VCaP (cell line): ENCODE results near the gene KAZN.
"Not testable (repeated sequence)": the region's sequence is repeated elsewhere in the genome, so short reads cannot be mapped to it uniquely, and the experiment has no call there.

Experiments used
- H3K27ac ChIP-seq: fragments of 450-650 bp; 2 replicates; pipeline ENCODE4 v1.5.1; 2017
- TF ChIP-seq, protein P1 (sequence below): fragments of 450-650 bp; conservative IDR thresholded peaks from 2 replicates; pipeline ENCODE4 v1.5.1; 2017; ENCODE audit warnings: mild to moderate bottlenecking, moderate library complexity

Gene KAZN

DNA sequence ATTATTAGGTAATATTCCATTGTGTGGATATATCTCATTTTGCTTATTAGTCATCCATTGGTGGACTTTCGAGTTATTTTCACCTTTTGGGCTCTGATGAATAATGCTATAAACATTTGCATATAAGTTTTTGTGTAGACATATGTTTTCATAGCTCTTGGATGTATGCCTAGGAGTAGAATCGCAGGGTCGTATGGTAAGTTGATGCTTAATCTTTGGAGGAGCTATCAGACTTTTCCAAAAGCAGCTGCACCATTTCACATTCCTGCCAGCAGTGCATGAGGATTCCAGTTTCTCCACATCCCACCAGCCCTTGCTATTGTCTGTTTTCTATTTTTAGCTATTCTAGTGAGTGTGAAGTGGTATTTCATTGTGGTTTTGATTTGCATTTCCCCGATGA lies 434.8 kb downstream of the KAZN start:
- TF ChIP-seq, protein P1, sequence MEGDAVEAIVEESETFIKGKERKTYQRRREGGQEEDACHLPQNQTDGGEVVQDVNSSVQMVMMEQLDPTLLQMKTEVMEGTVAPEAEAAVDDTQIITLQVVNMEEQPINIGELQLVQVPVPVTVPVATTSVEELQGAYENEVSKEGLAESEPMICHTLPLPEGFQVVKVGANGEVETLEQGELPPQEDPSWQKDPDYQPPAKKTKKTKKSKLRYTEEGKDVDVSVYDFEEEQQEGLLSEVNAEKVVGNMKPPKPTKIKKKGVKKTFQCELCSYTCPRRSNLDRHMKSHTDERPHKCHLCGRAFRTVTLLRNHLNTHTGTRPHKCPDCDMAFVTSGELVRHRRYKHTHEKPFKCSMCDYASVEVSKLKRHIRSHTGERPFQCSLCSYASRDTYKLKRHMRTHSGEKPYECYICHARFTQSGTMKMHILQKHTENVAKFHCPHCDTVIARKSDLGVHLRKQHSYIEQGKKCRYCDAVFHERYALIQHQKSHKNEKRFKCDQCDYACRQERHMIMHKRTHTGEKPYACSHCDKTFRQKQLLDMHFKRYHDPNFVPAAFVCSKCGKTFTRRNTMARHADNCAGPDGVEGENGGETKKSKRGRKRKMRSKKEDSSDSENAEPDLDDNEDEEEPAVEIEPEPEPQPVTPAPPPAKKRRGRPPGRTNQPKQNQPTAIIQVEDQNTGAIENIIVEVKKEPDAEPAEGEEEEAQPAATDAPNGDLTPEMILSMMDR: no peak
- no peak overlapping the region for H3K27ac ChIP-seq

DNA sequence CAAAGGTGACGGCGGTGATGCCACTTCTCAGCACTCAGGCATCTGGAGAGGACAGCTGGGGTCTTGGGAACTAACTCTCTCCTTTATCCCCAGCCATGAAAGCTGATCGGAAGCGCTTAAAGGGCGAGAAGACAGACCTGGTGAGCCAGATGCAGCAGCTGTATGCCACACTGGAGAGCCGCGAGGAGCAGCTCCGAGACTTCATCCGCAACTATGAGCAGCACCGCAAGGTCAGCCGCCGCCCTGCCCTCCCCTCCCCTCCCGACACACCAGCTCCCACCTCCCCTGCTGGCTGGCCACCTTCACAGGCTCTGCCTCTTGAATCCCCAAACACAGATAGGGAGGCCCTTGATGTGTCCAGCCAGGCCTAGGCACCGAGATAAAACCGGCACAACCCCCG lies 436.2 kb downstream of the KAZN start:
- no peak overlapping the region for H3K27ac ChIP-seq
- TF ChIP-seq, protein P1: no peak

DNA sequence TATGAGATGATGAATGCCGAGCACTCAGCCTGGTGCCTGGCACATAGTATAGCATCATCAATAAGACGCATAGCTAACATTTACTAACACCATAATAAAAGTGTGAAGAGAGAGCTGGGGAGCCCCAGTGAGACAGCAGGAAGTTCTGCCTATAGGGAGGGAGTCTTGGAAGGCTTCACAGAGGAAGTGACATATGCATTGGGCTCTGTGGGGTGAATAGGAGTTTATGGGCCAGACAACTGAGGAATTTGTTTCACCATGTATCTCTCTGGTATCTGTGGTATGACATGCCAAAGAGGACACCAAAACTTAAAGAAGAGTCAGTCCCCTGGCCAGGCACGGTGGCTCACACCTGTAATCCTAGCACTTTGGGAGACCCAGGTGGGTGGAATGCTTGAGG lies 436.8 kb downstream of the KAZN start:
- no peak overlapping the region for H3K27ac ChIP-seq
- TF ChIP-seq, protein P1: no peak

DNA sequence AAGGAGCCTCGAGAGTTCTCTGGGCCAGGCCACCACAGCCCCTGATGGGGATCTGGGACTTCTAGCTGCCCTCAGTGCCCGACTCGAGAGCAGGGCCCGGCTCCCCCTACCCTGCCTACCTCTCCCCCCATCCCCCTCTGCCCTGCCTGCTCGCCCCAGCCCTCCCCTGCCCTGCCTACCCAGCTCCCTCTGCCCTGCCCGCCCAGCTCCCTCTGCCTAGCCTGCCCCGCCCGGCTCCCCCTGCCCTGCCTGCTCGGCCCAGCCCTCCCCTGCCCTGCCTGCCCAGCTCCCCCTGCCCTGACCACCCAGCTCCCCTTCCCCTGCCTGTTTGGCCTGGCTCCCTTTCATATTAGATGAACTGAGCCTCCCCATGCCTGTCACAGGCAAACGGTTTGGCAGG lies 437.6 kb downstream of the KAZN start:
- TF ChIP-seq, protein P1: no peak
- H3K27ac ChIP-seq: no peak overlapping the region

DNA sequence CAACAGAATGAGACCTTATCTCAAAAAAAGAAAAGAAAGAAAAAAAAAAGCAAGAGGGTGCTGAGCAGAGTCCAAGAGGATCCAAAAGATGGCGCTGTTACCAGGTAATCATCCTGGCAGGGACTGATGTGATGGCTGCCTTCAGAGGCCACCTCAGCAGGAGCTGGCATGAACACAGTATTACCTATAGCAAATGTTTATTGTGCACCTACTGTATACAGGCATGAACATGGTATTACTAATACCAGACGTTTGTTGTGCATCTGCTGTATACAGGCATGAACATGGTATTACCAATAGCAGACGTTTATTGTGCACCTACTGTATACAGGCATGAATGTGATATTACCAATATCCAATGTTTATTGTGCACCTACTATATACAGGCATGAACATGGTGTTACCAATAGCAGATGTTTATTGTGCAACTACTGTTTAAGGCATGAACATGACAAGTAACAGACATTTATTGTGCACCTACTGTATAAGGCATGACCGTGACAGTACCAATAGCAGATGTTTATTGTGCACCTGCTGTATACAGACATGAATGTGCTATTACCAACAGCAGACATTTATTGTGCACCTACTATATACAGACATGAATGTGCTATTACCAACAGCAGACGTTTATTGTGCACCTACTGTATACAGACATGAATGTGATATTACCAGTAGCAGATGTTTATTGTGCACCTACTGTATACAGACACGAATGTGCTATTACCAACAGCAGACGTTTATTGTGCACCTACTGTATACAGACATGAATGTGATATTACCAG lies 439.9 kb downstream of the KAZN start:
- no peak overlapping the region for H3K27ac ChIP-seq
- TF ChIP-seq, protein P1: peak; percentile 55

DNA sequence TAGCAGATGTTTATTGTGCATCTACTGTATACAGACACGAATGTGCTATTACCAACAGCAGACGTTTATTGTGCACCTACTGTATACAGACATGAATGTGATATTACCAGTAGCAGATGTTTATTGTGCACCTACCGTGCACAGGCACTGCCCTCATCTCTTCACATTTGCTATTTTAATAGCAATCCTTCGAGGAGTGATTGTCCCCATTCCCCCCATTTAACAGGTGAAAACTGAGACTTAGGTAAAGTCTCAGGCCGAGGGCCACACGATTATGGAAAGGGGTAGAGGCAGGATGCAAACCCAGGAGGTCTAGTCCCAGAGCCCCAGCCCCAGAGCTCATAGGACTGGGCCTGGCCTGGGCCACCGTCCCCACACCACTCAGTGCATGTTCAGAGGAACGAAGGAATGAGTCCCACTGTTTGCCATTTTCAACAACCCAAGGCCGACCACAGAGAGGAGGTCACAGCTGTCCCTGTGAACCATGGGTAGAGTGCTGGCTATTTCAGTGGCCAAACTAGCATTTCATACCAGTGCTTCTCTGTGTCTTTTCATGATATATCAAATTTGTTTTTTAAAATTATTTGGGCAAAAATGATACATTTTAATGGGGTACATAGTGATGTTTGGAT lies 440.6 kb downstream of the KAZN start:
- H3K27ac ChIP-seq: no peak overlapping the region
- TF ChIP-seq, protein P1: no peak

DNA sequence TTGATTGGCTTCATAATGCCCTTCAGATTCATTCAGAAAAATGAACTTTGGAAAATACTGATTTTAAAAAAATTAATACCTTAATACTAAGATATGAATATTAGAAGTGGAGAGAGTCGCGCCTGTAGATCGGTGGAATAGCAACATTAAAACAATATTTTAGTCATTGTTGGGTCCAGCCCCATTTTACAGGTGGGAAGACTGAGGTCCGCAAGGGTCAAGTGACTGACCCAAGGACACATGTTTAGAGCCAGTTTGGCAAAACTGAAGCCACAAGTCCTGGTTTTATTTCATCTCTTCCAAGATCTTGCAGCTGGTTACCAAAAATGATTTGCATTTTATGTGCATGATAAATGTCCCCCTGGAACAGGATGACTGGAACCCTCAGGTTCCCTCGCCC lies 441.4 kb downstream of the KAZN start:
- TF ChIP-seq, protein P1: no peak
- no peak overlapping the region for H3K27ac ChIP-seq

DNA sequence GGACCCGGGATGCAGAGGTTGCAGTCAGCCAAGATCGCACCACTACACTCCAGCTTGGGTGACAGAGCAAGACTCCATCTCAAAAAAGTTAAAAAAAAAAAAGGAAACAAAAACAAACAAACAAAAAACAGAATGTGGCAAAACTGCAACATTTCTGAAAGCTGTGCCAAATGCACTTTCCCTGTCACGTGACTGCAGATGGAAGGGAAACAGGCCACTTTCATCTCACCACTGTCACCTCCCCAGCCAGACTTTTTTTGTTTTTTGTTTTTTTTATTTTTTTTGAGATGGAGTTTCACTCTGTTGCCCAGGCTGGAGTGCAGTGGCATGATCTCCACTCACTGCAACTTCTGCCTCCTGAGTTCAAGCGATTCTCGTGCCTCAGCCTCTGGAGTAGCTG lies 442.2 kb downstream of the KAZN start:
- not testable (repeated sequence) for H3K27ac ChIP-seq
